ENCODE results near the gene AP4E1. TPM values are rescaled to one million over a fixed set of nuclear protein-coding genes. Genes with fewer than 3 reads are reported as not detected.
"Not testable (repeated sequence)": the region's sequence is repeated elsewhere in the genome, so short reads cannot be mapped to it uniquely, and the experiment has no call there.

Gene AP4E1
- total RNA-seq = 10 to 100 TPM; 16.1 to 18.1 TPM
- polyA plus RNA-seq = 1 to 10 TPM; 3.6 to 4.2 (median 3.7) TPM
- 22.1 to 52.9 (median 39.7) reads per million in 6 experiments for total RNA-seq

DNA sequence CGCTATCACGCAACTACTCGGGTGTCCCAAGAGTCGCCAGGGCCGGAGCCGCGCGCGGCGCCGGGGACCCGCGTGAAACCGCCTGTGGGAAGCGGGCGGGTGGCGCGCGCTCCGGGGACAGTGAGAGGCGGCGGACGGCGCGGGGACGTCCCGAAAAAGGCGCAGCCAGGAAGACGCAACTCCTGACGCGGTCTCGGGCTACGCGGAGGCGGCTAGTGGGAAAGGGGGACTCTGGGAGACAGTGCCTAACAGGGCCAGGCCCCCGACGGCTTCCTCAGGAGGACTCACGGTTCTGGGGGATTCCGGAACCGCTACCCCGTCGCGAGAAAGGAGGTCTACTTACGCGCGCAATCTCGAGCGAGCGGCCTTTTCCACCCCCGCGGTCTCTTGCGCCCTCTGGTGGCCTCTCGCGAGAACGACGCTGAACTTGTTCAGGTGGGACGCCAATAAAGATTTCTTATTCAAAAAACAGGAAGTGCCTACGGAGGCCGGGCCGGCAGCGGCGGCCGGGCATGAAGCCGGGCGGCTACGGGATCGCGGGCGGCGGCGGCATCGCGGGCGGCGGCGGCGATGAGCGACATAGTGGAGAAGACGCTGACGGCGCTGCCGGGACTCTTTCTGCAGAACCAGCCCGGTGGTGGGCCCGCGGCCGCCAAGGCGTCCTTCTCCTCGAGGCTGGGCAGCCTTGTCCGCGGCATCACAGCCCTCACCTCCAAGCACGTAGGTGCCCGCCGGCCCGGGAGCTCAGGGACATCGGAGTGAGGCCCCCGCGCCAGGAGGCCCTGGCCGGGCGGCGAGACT, at the start of gene AP4E1:
TSS of gene AP4E1 (plus strand) at position 475 of the 801 bp plus-strand sequence. CDS start at position 571, 96 bp downstream.
- Mint-ChIP-seq H3K27me3 (no peaks in the 10 kb centered on the region), H3K27ac (peak within 1 kb of the TSS; percentile 93 to 99 (median 98)), H3K9me3 (no peaks in the 10 kb centered on the region), H3K4me1 (peaks cover 6 to 45% (median 30%) of the 10 kb centered on the region in 4 donors), H3K4me3 (peak within 1 kb of the TSS; percentile 87 to 99 (median 94)), H3K36me3 (peaks cover 0 to 20% (median 6%) of the 10 kb centered on the region in 3 donors)
- peak; percentile 91 to 97 (median 96) for DNase-seq
- POLR2A ChIA-PET = interaction anchor here (0.5 to 3.5 kb wide), 11 partner anchors 23 to 1284 kb away, joined by 3 to 22 read pairs (median 4); partner anchors contain the start of genes GABPB1, SPPL2A, TRPM7 and USP8
- peak; percentile 60 to 63 for ATAC-seq

DNA sequence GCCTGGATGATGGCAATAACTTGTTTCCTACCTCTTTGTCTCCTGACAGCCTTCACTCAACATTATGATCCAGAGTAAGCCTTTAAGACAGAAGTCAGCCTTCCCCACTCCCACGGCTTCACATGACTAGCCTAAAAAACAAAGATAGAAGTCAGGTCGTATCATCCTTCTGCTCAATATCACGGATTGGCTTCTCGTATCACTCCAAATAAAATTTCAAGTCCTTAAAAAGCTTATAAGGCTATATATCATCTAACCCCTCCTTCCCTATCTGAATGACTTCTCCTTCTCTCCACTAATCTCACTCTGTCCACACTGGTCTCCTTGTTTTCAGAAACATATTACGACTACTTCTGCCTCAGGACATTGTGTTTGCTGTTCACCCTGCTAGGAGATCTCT, 47.7 kb upstream of the AP4E1 start:
- POLR2A ChIA-PET = no interaction called here
- Mint-ChIP-seq H3K27ac (no peak overlapping the region), H3K27me3 (peaks cover 0 to 4% (median 0%) of the 10 kb centered on the region in 5 donors), H3K36me3 (no peaks in the 10 kb centered on the region), H3K9me3 (no peaks in the 10 kb centered on the region), H3K4me3 (no peak overlapping the region), H3K4me1 (no peaks in the 10 kb centered on the region)
- DNase-seq (no peak), ATAC-seq (no peak)

GRCh38 chr15:50862553-50862952, 45.9 kb upstream of the AP4E1 start:
- H3K27ac Mint-ChIP-seq = no peak overlapping the region
- ATAC-seq = no peak
- H3K36me3 Mint-ChIP-seq = no peaks in the 10 kb centered on the region
- H3K27me3 Mint-ChIP-seq = peaks cover 0 to 4% (median 0%) of the 10 kb centered on the region in 5 donors
- H3K9me3 Mint-ChIP-seq = no peaks in the 10 kb centered on the region
- DNase-seq = no peak
- POLR2A ChIA-PET = no interaction called here
- no peaks in the 10 kb centered on the region for H3K4me1 Mint-ChIP-seq
- H3K4me3 Mint-ChIP-seq = no peak overlapping the region

DNA sequence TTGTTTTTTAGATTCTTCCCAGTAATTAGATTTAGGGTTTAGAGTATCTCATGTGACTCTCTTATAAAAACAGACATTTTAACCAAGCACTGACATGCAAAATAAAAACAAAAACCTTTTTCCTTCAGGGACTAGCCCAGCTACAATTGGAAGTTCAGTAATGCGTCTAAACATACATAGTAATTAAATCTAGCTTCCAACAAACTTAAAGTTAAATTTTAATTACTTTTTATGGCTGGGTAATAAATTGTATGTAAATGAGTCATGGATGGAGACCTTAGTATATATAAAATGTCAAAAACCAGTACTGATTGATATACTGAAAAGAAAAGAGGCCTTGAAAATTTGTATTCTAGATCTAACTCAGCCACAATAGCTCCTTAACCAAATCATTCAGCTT, 43.6 kb upstream of the AP4E1 start:
- POLR2A ChIA-PET = no interaction called here
- DNase-seq (no peak), ATAC-seq (no peak)
- Mint-ChIP-seq H3K27ac (no peak overlapping the region), H3K36me3 (no peaks in the 10 kb centered on the region), H3K9me3 (no peaks in the 10 kb centered on the region), H3K4me1 (no peaks in the 10 kb centered on the region), H3K27me3 (peaks cover 0 to 1% (median 0%) of the 10 kb centered on the region in 5 donors), H3K4me3 (no peak overlapping the region)

GRCh38 chr15:50865515-50866353, 42.7 kb upstream of the AP4E1 start:
- H3K4me1 Mint-ChIP-seq = no peaks in the 10 kb centered on the region
- DNase-seq (no peak), ATAC-seq (no peak)
- H3K4me3 Mint-ChIP-seq = no peak overlapping the region
- H3K9me3 Mint-ChIP-seq = no peaks in the 10 kb centered on the region
- H3K36me3 Mint-ChIP-seq = no peaks in the 10 kb centered on the region
- H3K27ac Mint-ChIP-seq = no peak overlapping the region
- POLR2A ChIA-PET = no interaction called here
- peaks cover 0 to 1% (median 0%) of the 10 kb centered on the region in 5 donors for H3K27me3 Mint-ChIP-seq

- H3K4me3 Mint-ChIP-seq = no peak overlapping the region
- no peaks in the 10 kb centered on the region for H3K36me3 Mint-ChIP-seq
- DNase-seq (no peak), ATAC-seq (no peak)
- H3K4me1 Mint-ChIP-seq = peaks cover 2 to 14% (median 6%) of the 10 kb centered on the region in 4 donors
- POLR2A ChIA-PET = no interaction called here
- no peak overlapping the region for H3K27ac Mint-ChIP-seq
- peaks cover 0 to 6% (median 1%) of the 10 kb centered on the region in 5 donors for H3K27me3 Mint-ChIP-seq
- H3K9me3 Mint-ChIP-seq = no peaks in the 10 kb centered on the region
These were observed 36.7 kb upstream of the AP4E1 start for GRCh38 chr15:50871832-50872231.

- Mint-ChIP-seq H3K4me3 (no peak overlapping the region), H3K9me3 (no peaks in the 10 kb centered on the region), H3K36me3 (no peaks in the 10 kb centered on the region), H3K4me1 (peaks cover 6 to 20% (median 9%) of the 10 kb centered on the region in 4 donors), H3K27ac (peak overlapping the region in 1 of 10 donors; percentile 18), H3K27me3 (peaks cover 0 to 6% (median 1%) of the 10 kb centered on the region in 5 donors)
- POLR2A ChIA-PET = interaction anchor here (0.7 kb wide), 1 partner anchor 108 kb away, joined by 6 read pairs; no protein-coding TSS in a partner anchor
- ATAC-seq = no peak
- DNase-seq = no peak
These were observed 35.6 kb upstream of the AP4E1 start for GRCh38 chr15:50872832-50873426.

- ATAC-seq = peak; percentile 43 to 66
- Mint-ChIP-seq H3K27ac (peak overlapping the region in 1 of 10 donors; percentile 35), H3K4me1 (peaks cover 6 to 25% (median 10%) of the 10 kb centered on the region in 4 donors), H3K9me3 (no peaks in the 10 kb centered on the region), H3K27me3 (peaks cover 0 to 6% (median 1%) of the 10 kb centered on the region in 5 donors), H3K4me3 (peak overlapping the region in 8 of 10 donors; percentile 7 to 60 (median 35)), H3K36me3 (no peaks in the 10 kb centered on the region)
- no peak for DNase-seq
- POLR2A ChIA-PET = interaction anchor here (0.7 kb wide), 1 partner anchor 109 kb away, joined by 6 read pairs; no protein-coding TSS in a partner anchor
These were observed 34.5 kb upstream of the AP4E1 start for GRCh38 chr15:50873935-50874361.

- POLR2A ChIA-PET = interaction anchor here (0.7 kb wide), 1 partner anchor 13 kb away, joined by 3 read pairs; no protein-coding TSS in a partner anchor
- not testable (repeated sequence) for DNase-seq, H3K27ac Mint-ChIP-seq, H3K9me3 Mint-ChIP-seq, ATAC-seq, H3K36me3 Mint-ChIP-seq, H3K4me3 Mint-ChIP-seq, H3K27me3 Mint-ChIP-seq
- H3K4me1 Mint-ChIP-seq = peaks cover 6 to 35% (median 12%) of the 10 kb centered on the region in 4 donors
These were observed 33.2 kb upstream of the AP4E1 start for GRCh38 chr15:50875238-50875637.

DNA sequence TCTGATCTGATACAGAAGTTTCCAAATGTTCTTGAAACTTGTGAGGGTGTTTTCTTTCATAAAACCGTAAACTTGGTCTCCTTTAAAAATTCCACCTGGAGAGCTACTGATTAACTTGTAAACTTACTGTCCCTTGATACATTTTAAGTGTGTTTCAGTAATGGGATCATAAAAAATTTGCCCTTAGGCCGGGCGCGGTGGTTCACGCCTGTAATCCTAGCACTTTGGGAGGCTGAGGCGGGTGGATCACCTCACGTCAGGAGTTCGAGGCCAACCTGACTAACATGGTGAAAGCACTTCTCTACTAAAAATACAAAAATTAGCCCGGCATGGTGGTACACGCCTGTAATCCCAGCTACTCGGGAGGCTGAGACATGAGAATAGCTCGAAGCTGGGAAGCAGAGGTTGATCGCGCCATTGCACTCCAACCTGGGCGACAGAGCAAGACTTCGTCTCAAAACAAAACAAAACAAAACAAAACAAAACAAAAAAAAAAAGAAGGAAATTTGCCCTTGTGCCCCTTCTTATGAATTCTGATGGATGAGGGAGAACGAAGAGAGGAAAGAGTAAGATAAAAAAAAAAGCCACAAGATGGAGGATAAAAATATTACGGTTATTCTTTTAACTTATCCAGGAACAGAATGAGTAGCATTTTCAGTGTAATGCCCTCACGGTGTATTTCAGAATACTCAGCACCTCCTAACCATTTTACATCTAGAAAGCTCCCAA, 32.1 kb upstream of the AP4E1 start:
- Mint-ChIP-seq H3K27me3 (peaks cover 0 to 6% (median 0%) of the 10 kb centered on the region in 5 donors), H3K36me3 (no peaks in the 10 kb centered on the region), H3K9me3 (no peaks in the 10 kb centered on the region), H3K4me1 (peaks cover 6 to 47% (median 16%) of the 10 kb centered on the region in 4 donors), H3K4me3 (peak overlapping the region; percentile 55 to 84 (median 74)), H3K27ac (peak overlapping the region in 5 of 10 donors; percentile 22 to 79 (median 52))
- peak; percentile 12 to 23 for ATAC-seq
- POLR2A ChIA-PET = interaction anchor here (0.6 kb wide), 1 partner anchor 13 kb away, joined by 3 read pairs; no protein-coding TSS in a partner anchor
- peak in 1 of 10 donors; percentile 2 for DNase-seq

DNA sequence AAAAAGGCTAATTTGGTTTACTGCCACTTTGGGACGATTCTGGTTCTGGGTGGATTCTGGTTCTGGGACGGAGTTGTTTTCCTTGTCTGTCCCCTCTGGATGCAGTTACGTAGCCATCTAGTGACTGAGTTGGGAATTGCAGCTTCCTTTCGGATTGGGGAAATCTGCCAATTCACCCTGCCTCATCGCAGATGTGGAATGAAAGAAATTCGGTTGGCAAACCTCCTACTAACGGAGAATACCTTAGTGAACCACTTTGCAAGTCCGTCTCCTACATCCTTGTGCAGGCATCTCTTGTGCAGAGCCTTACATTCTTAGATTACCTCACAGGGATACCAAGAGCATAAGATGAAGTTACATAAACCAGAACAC, 31.5 kb upstream of the AP4E1 start:
- H3K4me3 Mint-ChIP-seq = peak overlapping the region; percentile 55 to 84 (median 74)
- H3K4me1 Mint-ChIP-seq = peaks cover 6 to 48% (median 16%) of the 10 kb centered on the region in 4 donors

More for the DNA sequence above, 31.5 kb upstream of the AP4E1 start:
- peak; percentile 51 to 65 for ATAC-seq
- Mint-ChIP-seq H3K9me3 (no peaks in the 10 kb centered on the region), H3K36me3 (no peaks in the 10 kb centered on the region), H3K27ac (peak overlapping the region in 7 of 10 donors; percentile 24 to 78 (median 52)), H3K27me3 (peaks cover 0 to 6% (median 0%) of the 10 kb centered on the region in 5 donors)
- DNase-seq = peak; percentile 33 to 82 (median 68)
- POLR2A ChIA-PET = interaction anchor here (0.6 kb wide), 1 partner anchor 13 kb away, joined by 3 read pairs; no protein-coding TSS in a partner anchor

All from naive thymus-derived CD8-positive, alpha-beta T cell (primary cell).